GM23338 (cell line): Measurements from ENCODE around the gene NEO1.

Experiments used
- CTCF ChIP-seq, 2 experiments: fragments of 200-600 bp in 1 of 2; sonication (generic) in 1 of 2; conservative IDR thresholded peaks; 2 replicates each; pipeline versions ENCODE4 v1.5.1 to v1.6.1; 2016 to 2017; ENCODE audit warnings: antibody characterized with exemption in 2 of 2, low read depth in 2 of 2, mild to moderate bottlenecking in 2 of 2, moderate library complexity in 1 of 2
- EZH2 ChIP-seq: fragments of 200-600 bp; sonication (generic); IDR thresholded peaks from one replicate; pipeline ENCODE4 v1.8.0; 2017; ENCODE audit warnings: antibody characterized with exemption, mild to moderate bottlenecking, low read depth; ENCODE audit not compliant: unreplicated experiment
- POLR2AphosphoS5 ChIP-seq: IDR thresholded peaks from 2 replicates; pipeline ENCODE4 v1.6.1; 2016; ENCODE audit warnings: antibody characterized with exemption, low read depth

GRCh38 chr15:73319460-73320245, 267.4 kb downstream of the NEO1 start:
- TF ChIP-seq EZH2 (no peak), POLR2AphosphoS5 (no peak), CTCF (conservative IDR thresholded peaks at IDR 0.05; ENCODE audit: low read depth in 2 of 2) (no peak)
